HepG2 (cell line): ENCODE results near the gene SEMA4B. TPM values are rescaled to one million over a fixed set of nuclear protein-coding genes. Genes with fewer than 3 reads are reported as not detected.

ENCODE experiments used
- ARNT ChIP-seq: fragments of 450-650 bp; IDR thresholded peaks from 2 replicates; pipeline ENCODE4 v1.6.1; 2017
- CENPX ChIP-seq: sonication (generic); formaldehyde crosslinking; IDR thresholded peaks from 2 replicates; pipeline ENCODE4 v1.9.0; 2021; ENCODE audit warnings: mild to moderate bottlenecking, missing genetic modification reagents, moderate library complexity
- DPF2 ChIP-seq: sonication (generic); formaldehyde crosslinking; IDR thresholded peaks from 2 replicates; pipeline ENCODE4 v1.4.0; 2020; ENCODE audit warnings: mild to moderate bottlenecking, low read depth, missing genetic modification reagents, borderline replicate concordance
- PHF21A ChIP-seq: sonication (generic); formaldehyde crosslinking; IDR thresholded peaks from 2 replicates; pipeline ENCODE4 v1.5.0; 2020; ENCODE audit warnings: mild to moderate bottlenecking, missing genetic modification reagents
- SIX1 ChIP-seq: sonication (generic); formaldehyde crosslinking; IDR thresholded peaks from 2 replicates; pipeline ENCODE4 v1.4.0; 2020; ENCODE audit warnings: missing genetic modification reagents, borderline replicate concordance
- ZFY ChIP-seq: sonication (generic); formaldehyde crosslinking; IDR thresholded peaks from 2 replicates; pipeline ENCODE4 v1.4.0; 2020; ENCODE audit warnings: missing genetic modification reagents
- ZIK1 ChIP-seq: sonication (generic); formaldehyde crosslinking; IDR thresholded peaks from 2 replicates; pipeline ENCODE4 v1.5.0; 2020; ENCODE audit warnings: mild to moderate bottlenecking, low read depth, missing genetic modification reagents, borderline replicate concordance
- ZNF296 ChIP-seq: sonication (generic); formaldehyde crosslinking; conservative IDR thresholded peaks from 2 replicates; pipeline ENCODE4 v1.5.0; 2020; ENCODE audit warnings: mild to moderate bottlenecking, missing genetic modification reagents
- ZNF30 ChIP-seq: sonication (generic); formaldehyde crosslinking; IDR thresholded peaks from 2 replicates; pipeline ENCODE4 v1.5.0; 2020; ENCODE audit warnings: mild to moderate bottlenecking, missing genetic modification reagents
- ZNF333 ChIP-seq: sonication (generic); formaldehyde crosslinking; IDR thresholded peaks from 2 replicates; pipeline ENCODE4 v1.4.0; 2020; ENCODE audit warnings: mild to moderate bottlenecking, missing genetic modification reagents, borderline replicate concordance
- ZNF549 ChIP-seq: sonication (generic); formaldehyde crosslinking; IDR thresholded peaks from 2 replicates; pipeline ENCODE4 v1.5.0; 2020; ENCODE audit warnings: missing genetic modification reagents
- ZNF619 ChIP-seq: sonication (generic); formaldehyde crosslinking; IDR thresholded peaks from 2 replicates; pipeline ENCODE4 v1.4.0; 2020; ENCODE audit warnings: mild to moderate bottlenecking, missing genetic modification reagents
- ZNF670 ChIP-seq: sonication (generic); formaldehyde crosslinking; IDR thresholded peaks from 2 replicates; pipeline ENCODE4 v1.8.0; 2022; ENCODE audit warnings: mild to moderate bottlenecking, missing genetic modification reagents, borderline replicate concordance
- ZNF800 ChIP-seq: sonication (generic); formaldehyde crosslinking; IDR thresholded peaks from 2 replicates; pipeline ENCODE4 v1.4.0; 2020; ENCODE audit warnings: missing genetic modification reagents
- ZNF816 ChIP-seq: sonication (generic); formaldehyde crosslinking; IDR thresholded peaks from 2 replicates; pipeline ENCODE4 v1.8.0; 2022; ENCODE audit warnings: missing genetic modification reagents, mild to moderate bottlenecking, borderline replicate concordance
- polyA plus RNA-seq, 8 experiments: library from polyadenylated mRNA; depleted of rRNA in 3 of 8; stranded (reverse) in 7 of 8; unstranded in 1 of 8; fragments of >200 nt; fragmentation: Illumina TruSeq in 4 of 8; extraction: Trizol in 4 of 8; gene quantifications; 2 replicates each; pipeline versions ENCODE4 v1.2.1 to v1.2.3, GENCODE V29; 2011 to 2016; ENCODE audit warnings: low read depth in 4 of 8, missing spikeins in 1 of 8, mixed read lengths in 1 of 8; ENCODE audit not compliant: insufficient read depth in 1 of 8
- total RNA-seq, 5 experiments: library from RNA; depleted of rRNA; stranded (reverse); fragments of >200 nt; fragmentation: Illumina TruSeq; extraction: Trizol; gene quantifications; 2 replicates each; pipeline ENCODE4 v1.2.3, GENCODE V29; 2016; ENCODE audit warnings: low read depth in 1 of 5
- TF ChIP-seq, protein P1 (sequence below): sonication (generic); formaldehyde crosslinking; IDR thresholded peaks from 2 replicates; pipeline ENCODE4 v1.8.0; 2022; ENCODE audit warnings: mild to moderate bottlenecking, missing genetic modification reagents, moderate library complexity
- TF ChIP-seq, protein P2 (sequence below): sonication (generic); formaldehyde crosslinking; conservative IDR thresholded peaks from 2 replicates; pipeline ENCODE4 v1.4.0; 2020; ENCODE audit warnings: missing genetic modification reagents
- TF ChIP-seq, protein P3 (sequence below): sonication (generic); formaldehyde crosslinking; IDR thresholded peaks from 2 replicates; pipeline ENCODE4 v1.5.0; 2020; ENCODE audit warnings: missing genetic modification reagents
- TF ChIP-seq, protein P4 (sequence below): sonication (generic); formaldehyde crosslinking; IDR thresholded peaks from 2 replicates; pipeline ENCODE4 v1.4.0; 2020; ENCODE audit warnings: missing genetic modification reagents

SEMA4B gene
- total and polyA plus RNA-seq, 2 of the 13 experiments (the other 11 are each of a cell fraction or from before 2014, with no cell fraction given), result 2.1 to 17.0 TPM

DNA sequence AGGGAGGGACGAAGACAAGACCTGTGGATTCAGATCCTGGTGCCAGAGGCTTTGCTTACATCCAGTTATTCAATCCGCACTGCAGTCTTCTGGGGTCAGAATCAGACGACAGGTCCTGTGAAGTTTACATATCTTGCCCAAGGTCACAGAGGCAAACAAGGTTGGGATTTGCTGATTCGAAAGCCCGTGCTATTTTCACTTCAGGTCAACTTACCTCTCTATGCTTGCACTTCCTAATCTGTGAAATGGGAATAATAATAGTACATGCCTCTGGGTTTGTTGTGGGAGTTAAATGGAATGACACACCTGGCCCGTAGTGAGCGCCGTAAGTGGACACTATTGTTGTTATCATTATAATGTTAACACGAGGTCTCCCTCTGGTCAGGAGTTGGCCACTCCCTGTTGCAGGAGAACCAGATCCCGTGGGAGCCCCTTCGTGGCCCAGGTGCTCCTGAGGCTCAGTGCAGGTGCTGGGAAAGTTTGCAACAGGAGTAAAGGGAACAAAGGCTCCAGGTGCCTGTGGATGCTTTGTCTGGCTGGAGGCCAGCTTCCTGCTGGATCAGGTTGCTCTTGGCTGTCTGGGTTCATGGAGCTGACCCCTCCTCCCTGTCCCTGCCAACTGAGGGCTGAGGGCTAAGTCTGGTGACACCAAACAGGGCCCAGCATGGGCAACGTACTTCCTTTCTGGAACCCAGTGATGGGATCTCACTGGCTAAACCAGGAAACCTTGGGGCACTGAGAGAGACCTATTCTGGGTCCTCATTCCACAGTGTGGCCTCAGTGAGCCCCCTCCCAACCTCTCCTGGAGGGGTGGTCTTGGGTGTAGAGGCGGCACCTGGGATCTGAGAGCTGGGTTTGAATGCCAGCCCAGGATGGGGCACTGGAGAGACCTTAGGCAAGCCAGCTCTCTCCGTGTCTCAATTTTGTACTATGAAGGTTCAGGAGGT, 40.1 kb upstream of the SEMA4B start (continued):
- TF ChIP-seq ZNF549 (CRISPR knock-in tag) (no peak), ZNF800 (peak; percentile 48; the same call in 1 of the 2 replicates), ZNF30 (CRISPR knock-in tag) (no peak), ZNF296 (no peak), ZNF816 (CRISPR knock-in tag) (peak; percentile 40; the same call in 1 of the 2 replicates), ZIK1 (CRISPR knock-in tag) (no peak), PHF21A (CRISPR knock-in tag) (peak; percentile 36; the same call in 1 of the 2 replicates), ARNT (no peak), SIX1 (CRISPR knock-in tag) (no peak; the same call in 1 of the 2 replicates), ZFY (CRISPR knock-in tag) (no peak), CENPX (CRISPR knock-in tag) (no peak), ZNF619 (CRISPR knock-in tag) (no peak), ZNF333 (no peak), ZNF670 (CRISPR knock-in tag) (no peak), DPF2 (CRISPR knock-in tag) (no peak)
- TF ChIP-seq, protein P1, sequence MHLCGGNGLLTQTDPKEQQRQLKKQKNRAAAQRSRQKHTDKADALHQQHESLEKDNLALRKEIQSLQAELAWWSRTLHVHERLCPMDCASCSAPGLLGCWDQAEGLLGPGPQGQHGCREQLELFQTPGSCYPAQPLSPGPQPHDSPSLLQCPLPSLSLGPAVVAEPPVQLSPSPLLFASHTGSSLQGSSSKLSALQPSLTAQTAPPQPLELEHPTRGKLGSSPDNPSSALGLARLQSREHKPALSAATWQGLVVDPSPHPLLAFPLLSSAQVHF (CRISPR knock-in tag), result no peak
- TF ChIP-seq, protein P2, sequence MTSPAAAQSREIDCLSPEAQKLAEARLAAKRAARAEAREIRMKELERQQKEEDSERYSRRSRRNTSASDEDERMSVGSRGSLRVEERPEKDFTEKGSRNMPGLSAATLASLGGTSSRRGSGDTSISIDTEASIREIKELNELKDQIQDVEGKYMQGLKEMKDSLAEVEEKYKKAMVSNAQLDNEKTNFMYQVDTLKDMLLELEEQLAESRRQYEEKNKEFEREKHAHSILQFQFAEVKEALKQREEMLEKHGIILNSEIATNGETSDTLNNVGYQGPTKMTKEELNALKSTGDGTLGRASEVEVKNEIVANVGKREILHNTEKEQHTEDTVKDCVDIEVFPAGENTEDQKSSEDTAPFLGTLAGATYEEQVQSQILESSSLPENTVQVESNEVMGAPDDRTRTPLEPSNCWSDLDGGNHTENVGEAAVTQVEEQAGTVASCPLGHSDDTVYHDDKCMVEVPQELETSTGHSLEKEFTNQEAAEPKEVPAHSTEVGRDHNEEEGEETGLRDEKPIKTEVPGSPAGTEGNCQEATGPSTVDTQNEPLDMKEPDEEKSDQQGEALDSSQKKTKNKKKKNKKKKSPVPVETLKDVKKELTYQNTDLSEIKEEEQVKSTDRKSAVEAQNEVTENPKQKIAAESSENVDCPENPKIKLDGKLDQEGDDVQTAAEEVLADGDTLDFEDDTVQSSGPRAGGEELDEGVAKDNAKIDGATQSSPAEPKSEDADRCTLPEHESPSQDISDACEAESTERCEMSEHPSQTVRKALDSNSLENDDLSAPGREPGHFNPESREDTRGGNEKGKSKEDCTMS (CRISPR knock-in tag), result no peak
- TF ChIP-seq, protein P3, sequence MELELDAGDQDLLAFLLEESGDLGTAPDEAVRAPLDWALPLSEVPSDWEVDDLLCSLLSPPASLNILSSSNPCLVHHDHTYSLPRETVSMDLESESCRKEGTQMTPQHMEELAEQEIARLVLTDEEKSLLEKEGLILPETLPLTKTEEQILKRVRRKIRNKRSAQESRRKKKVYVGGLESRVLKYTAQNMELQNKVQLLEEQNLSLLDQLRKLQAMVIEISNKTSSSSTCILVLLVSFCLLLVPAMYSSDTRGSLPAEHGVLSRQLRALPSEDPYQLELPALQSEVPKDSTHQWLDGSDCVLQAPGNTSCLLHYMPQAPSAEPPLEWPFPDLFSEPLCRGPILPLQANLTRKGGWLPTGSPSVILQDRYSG (CRISPR knock-in tag), result no peak
- TF ChIP-seq, protein P4, sequence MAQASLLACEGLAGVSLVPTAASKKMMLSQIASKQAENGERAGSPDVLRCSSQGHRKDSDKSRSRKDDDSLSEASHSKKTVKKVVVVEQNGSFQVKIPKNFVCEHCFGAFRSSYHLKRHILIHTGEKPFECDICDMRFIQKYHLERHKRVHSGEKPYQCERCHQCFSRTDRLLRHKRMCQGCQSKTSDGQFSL (CRISPR knock-in tag), result no peak
